Fibroblast of skin of right quadriceps (primary cell): Measurements from ENCODE around the gene SASH1.

Experiments used
- DNase-seq: peaks from one replicate; pipeline ENCODE4 v3.0.0-alpha.2; 2013

SASH1 gene

DNA sequence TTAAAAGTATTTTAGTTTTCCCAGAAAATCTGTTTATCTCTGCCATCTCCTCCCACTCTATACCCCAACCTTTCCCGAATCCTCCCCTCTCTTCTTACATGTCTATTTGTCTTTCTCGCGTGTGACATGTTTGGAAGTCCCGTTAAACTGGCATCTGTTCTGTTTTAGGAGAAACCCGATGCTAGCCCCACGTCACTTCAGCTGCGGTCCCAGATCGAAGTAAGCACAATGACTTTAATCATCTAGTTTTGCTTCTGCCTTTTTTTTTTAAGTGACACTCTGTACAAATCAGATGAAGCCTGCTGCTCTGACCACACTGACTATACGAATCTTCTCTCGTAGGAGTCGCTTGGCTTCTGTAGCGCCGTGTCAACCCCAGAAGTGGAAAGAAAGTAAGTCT is 97.4 kb downstream of the SASH1 start:
- peak; percentile 73 for DNase-seq

DNA sequence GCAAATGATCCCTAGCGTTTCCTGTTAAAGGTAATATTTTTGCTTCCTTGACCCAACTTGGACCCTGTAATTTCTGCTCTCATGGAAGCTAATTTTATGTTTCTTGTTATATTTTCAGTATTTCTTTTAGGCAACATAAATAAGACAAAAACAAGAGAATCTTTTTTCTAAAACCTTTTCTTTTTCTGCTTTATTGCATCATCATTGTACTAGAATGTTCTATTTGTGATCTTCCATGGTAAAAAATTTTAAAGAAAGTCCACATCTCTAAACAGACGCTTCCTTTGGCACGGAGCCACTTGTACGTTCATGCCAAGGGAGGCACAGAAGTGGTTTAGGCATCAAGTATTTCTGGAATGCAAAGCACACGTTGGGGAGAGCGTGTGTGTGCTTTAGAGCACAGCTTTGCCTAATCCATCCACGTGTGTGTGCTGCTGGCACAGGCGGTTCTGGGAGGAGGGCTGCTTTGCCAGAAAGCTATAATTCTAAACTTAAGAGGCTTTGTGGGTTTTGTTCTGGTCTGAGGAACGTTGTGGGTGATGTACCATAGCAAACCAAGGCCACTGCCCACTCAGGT is 98.3 kb downstream of the SASH1 start:
- DNase-seq: peak; percentile 95

DNA sequence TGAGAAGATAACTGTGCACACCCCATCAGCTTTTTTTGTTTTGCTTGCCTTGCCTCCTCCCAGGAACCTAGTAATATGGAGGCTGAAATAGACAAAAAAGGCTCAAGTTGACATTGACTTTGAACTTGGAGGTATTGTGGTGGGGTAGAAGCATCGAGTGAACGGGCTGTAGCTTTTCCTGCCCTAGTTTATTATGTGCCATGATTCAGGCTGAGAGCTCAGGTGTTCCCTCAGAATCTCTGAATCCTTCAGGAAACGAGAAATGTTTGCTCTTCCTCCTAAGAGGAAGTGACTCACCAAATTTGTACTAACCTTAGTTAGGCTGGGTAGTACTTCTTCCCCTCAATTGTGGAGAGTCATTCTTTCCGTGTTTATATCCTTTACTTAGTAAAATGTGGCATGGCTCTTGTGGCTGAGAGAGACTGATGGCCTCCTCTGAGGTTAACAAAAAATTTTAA is 98.8 kb downstream of the SASH1 start:
- peak; percentile 78 for DNase-seq

DNA sequence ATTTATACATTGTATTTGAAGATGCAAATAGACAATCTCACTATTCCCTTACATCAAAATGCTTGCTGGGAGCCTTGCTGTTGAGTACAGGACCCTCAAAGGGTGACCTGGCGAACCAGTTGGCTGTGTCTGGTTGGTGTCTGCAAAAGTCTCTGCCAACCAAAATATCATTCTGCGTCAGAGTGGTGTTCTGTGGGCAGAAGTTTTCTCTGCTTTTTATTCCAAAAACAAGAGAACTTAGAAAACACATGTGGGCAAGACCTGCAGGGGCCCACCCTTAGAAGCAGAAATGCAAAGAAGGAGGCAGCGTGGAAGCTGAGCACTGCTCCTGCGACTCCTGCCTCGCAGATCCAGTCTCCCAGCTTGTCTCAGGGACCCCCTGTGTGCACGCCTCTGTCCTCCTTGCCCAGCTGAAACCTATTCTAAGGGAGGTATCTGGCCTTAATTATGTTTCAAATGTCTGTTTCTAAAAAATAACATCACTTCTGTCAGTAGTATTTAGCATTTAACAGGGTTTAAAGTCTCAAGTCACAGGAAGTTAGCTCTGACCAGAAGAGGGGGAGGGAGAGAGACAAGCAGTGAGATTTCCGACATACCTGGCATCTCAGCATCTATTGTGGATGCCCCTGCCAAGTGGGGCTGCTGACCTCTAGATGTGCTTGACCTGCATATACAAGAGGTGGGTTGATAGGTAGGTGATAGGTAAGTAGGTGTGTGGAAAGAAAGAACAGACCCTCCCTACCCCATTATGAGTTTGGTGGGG is 101.3 kb downstream of the SASH1 start:
- DNase-seq: no peak

DNA sequence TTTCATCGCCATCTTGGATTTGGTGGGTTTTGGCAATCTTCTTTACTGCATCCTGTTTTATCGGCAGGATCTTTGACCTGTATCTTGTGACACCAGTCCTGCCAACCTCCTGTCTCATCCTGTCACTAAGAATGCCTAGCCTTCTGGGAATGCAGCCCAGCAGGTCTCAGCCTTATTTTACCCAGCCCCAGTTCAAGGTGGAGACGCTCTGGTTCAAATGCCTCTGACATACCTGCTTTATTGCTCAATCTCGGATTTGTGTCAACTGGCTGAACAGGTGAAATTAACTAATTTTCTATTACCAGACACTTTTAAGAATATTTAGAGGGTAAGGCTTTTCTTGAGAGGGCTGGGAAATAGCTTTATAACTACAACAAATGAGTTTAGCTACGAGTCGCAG is 102.5 kb downstream of the SASH1 start:
- DNase-seq: no peak

DNA sequence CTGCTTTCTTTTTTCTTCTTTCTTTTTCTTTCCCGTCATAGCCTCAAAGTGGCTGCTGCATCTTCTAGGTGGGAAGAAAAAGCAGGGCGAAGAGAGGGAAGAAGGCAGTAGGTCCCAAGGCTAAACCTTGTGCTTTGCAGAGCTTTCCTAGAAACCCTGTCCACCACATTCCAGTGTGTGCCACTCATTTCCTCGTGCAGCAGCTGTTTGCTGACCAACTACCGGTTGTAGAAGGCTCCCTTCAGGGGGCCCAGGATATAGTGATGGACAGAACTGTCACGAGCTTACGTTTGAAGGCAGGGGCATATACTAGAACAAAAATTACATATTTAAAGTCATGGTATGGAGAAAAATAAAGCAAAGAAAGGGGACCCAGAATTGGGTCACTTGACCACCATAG is 103.0 kb downstream of the SASH1 start:
- peak; percentile 49 for DNase-seq

DNA sequence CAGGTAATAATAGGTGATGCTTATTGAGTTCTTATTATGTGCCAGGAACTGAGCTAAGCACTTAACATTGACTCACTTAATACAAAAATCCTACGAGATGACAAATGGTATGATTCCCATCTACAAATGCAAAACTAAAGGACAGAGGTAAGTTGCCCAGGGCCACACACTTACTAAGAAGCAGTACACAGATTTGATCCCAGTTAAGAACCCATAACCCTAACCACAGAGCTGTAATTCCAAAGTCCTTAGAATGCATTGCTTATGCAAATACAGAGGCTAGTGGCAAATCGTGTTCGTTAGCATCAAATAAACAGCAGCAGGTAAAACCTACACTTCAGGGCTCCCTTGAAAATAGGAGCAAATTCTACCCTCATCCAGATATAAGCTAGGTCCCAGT is 104.0 kb downstream of the SASH1 start:
- DNase-seq: no peak

DNA sequence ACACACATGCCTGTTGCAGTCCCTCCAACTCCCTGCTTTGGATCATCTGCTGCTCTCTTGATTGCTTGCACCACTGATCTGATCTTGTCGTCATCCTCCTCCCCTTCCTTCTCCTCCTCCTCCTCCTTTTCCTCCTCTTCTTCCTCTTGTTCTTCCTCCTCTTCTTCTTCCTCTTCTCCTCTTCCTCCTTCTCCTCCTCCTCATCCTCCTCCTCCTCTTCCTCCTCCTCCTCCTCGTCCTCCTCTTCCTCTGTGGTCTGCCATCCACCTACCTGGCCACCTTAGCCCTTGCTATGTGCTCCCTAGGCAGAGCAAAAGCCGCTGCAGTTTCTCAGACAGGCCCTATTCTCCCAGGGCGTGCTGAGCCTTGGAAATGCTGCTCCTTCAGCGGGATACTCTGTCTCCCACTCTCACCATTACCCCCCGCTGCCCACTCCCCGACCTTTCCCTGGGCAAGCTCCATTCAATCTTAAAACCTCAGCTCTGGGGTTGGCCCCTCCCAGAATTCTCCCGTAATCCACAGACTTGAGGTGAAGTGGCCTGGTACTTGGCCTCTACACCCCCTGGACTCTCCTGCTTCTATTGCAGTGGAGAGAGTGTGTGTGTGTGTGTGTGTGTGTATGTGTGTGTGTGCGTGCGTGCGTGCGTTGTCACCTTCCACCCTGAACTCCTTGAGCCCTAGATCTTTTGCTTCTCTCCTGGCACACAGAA is 105.0 kb downstream of the SASH1 start:
- DNase-seq: no peak

DNA sequence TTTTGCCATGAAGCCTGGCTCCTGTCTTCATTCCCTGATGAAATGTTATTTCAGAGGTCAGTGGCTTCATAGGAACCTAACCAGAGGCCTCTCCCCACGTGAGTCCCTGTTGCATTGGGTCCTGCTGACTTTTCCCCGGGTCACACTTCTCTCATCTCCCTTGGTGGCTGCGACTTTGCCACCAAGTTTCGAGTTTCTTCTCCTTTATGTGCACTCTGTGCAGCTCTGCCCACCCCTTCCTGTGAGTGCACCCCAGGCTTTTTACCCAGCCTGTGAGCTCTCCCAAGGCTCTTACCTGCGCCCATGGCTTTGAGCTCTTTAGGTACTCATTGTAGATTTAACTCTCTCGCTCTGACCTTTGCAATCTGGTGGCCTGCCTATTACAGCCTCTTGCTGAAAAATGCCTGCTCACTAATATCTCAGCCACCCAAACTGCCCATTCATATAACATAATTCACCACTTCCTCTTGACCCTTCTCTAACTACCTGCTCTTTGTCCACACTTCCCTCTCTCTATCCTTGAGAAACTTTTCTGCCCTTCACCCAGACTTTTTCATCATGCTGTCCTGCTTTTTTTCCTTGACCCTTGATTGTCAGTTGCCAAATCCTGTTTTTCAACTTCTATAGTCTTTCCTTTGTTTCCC is 105.9 kb downstream of the SASH1 start:
- DNase-seq: no peak

DNA sequence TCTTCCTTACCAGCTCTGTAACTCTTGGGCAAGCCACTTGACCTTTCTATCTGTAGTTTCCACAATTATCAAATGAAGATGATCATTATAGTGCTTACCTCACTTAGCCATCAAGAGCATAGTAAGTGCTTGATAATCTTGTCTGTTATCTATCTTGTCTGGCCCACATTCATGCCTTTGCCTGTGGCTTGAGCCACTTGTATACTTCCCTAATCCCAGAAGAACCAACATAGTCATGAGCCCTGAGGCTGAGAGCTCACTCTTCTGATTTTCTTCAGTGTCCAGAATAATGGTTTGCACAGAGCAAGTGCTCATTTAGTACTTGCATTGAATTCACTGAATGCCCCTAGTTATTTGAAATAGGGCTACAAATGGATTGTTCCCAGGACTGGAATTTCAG is 108.2 kb downstream of the SASH1 start:
- no peak for DNase-seq

DNA sequence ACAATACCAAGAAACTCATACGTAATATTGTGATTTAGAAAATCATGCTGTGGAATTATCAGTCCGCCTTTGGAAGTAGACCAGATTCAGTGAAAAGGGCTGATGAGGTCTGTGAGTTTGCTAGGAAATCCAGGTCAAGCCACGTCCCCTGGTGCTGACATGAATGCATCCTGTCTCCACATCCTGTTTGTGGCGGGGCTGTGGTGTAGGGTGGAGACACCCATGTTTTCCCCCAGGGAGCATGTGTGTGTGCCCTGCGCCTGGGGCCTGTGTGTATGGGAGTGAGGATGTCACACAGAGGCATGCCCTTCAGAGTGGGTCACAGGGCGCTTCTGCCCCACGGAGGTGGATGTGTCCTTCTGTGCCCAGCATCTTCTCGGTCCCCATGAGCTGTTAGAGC is 109.1 kb downstream of the SASH1 start:
- no peak for DNase-seq

DNA sequence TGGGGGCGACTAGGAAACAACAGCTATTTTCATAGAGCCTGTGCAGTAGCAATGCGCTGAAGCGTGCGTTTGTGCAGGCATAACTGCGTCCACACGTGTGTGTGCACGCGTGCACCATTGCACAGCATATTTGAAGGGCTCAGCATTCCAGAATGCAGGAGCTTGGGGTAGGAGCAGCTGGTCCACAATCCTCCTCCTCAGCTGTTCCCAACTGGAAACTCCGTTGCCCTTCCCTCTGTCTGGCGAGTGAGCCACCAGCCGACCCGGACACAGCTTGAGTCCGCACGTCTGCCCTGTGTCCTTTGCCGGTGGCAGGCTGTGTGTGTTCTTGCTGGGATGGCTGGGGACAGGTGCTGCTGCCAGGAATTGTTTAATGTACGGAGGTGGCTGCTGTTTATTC is 110.2 kb downstream of the SASH1 start:
- no peak for DNase-seq

DNA sequence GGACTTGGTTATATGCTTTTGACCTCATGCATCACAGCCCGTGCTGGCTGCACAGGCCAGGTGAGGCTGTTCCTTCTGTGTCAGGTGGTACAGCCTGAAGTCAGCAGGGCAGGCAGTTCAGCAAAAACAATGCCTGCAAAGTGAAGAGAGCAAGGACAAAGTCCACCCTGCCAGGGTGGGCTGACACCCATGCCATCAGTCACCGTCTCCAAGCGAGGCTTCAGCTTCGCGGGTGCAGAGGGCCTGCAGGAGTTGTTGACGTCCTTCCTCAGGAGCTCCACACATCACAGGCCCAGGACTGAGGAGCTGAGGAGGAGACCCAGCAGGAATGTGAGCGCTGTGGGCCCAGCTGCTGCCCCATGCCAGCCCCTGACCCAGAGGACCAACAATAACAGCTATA is 111.3 kb downstream of the SASH1 start:
- no peak for DNase-seq

DNA sequence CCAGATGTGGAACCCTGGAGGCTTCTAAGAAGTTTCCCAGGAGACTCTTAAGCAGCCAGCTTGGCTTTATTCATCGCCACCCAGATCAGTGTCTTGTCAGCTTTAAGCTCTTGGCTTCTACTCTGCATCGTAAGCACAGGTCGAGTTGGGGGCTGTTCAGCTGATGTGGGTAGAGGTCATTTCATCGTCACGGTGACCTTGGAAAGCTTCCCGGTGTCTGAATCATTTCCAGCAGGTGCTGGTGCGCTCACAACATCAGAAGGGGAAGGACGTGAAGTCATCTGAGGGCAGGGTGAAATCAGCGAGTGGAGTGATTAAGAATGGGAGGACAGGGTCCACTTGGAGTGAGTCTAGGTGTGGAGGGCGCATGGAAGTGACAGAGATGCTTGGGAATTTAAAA is 112.6 kb downstream of the SASH1 start:
- peak; percentile 46 for DNase-seq

DNA sequence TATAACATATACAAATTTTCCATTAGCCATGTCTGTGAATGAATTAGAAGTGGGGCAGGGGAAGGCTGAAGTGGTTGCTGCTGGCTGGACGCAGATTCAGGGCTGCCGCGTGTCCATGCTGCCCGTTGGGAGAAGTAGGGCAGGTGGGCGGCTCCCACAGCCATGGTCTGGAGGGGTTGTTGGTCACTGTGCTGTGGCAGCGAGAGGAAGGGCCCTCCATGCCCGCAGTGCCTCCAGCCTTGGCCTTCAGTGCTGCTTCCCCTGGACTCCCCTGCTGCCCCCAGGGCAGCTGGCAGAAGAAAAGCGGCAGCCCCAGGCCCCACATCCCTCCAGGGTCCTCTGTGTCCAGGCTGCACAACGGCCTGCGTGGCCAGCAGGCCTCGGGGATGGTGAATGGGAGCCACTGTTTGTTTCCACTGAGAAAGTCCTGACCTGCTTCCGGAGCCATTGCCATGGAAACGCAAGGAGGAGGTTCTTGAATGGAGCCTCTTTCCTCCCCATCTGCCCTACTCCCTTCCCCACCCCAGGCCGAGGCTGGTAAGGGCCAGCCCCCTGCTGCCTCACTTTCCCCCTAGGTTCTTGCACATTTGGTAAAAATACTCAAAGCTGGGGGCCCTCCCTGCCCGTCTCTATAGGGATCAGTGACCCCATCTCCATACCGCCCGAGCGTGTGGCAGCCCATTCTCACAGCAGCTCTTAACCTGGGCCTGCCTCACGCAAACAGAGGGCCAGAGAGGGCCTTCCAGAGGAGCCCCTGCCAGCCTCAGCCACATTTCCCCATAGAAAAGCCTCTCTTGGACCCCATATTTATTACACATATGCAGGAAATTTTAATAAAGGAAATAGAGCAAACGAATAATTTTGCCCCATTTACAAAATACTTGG is 113.3 kb downstream of the SASH1 start:
- DNase-seq: no peak

DNA sequence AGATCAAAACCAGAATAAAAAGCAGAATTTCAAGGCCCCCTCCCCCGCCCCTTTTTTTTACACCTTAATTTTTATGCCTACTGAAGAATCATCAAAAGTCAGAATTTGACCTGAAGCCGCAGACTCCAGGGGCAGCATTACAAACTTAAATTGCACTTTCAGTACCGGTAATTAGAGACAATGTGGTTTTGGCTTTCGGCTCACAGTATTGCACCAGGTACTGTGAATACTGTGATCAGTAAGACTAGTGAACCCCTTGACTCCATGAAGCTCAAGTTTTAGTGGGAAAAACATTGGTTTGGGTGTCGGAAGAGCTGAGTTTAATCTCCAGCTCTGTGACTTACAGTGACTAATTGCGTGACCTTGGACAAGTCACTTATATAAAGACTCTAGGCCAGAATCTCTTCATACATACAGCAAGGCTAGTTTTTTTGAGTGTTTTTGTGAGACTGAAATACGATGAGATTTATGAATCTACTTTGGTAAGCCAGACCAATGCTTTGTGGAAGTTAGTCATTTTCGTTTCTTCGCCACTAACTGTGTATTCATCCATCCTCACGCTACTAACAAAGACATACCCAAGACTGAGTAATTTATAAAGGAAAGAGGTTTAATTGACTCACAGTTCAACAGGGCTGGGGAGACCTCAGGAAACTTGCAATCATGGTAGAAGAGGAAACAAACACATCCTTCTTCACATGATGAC is 114.7 kb downstream of the SASH1 start:
- DNase-seq: peak; percentile 77

DNA sequence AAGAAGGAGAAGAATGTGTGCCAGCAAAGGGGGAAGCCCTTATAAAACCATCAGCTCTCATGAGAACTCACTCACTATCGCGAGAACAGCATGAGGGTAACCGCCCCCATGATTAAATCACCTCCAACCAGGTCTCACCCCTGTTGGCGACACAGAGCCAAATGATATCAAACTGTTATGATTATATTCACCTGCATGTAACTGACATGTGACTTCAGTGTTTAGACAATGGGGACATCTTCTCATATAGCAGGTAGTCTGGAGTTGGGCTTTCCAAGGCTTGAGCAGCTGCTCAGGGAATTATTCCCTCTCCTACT is 115.2 kb downstream of the SASH1 start:
- no peak for DNase-seq

DNA sequence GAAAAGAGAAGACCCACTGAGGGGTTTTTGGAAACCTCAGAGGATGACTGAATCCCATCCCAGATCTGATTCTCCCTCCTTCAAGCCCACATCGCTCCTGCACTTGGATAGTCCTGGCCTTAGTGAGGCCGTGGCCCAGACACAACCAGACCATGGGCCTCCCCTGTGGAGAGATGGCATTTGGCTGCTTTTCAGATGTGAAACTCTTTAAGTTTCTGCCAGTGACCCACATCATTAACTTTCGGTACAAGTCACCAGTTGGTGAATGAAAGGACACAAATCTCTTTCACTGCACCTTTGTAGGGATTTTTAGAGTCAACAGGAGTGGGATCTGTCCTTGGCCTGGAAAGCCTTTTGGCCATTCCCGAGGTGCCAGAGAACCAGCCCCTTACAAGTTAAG is 116.6 kb downstream of the SASH1 start:
- no peak for DNase-seq

DNA sequence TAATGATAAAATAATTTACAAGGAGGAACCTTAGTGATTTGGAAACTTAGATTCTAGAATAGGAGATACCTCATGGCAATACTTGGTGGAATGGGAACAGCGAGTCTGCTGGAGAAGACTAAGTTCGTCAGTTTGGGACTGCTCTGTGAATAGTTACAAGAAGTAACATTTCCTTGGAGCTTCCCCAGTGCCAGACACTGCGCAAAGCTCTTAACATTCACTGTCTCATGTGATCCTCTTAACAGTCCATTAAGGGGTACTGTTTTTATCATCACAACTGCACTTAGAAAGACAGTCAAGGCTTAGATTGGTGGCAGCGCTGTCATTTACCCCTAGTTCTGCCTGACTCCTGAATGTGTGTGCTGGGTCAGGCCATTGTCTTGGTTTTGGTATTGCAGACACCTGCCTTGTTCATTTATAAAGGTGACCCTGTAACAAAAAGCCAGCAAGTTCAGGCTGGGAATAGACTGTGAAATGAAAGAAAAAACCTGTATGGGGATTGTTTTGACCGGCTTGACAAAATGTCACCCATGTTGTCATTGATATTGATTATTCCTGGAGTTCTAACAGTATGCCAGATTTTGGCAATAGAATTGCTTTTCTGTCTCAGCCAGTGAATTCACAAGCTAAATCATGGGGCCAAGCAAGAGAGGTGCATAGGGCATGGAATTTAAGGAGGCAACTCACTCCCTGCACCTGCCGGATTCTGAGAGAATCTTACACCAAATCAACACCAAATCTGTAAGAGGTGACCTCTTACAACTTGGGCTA is 118.4 kb downstream of the SASH1 start:
- no peak for DNase-seq

DNA sequence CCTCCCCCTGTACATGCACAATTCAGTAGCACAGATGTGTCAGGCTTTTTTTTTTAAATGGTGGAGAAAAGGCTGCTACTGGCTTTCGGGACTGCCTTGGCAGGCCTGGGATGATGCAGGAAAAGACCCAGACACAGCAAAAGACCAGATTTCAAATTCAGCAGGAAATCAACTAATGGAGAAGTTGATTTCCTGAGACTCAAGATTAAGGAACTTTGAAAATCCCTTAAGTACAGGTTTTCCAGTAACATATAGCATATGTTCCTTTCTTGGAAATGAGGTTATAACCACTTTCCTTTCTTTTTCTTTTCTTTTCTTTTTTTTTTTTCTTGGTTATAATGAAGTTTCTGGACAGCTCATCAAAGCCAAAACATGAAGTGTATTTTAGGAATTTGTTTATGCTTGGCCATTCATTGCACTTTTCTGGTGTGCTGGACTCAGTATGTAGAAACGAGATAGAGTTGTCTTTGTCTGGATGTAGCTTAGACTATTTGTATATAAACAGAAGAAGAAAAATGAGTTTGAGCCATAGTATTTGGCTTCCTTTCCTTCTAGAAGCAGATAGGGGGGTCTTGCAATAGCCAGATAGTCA is 119.4 kb downstream of the SASH1 start:
- peak; percentile 40 for DNase-seq

DNA sequence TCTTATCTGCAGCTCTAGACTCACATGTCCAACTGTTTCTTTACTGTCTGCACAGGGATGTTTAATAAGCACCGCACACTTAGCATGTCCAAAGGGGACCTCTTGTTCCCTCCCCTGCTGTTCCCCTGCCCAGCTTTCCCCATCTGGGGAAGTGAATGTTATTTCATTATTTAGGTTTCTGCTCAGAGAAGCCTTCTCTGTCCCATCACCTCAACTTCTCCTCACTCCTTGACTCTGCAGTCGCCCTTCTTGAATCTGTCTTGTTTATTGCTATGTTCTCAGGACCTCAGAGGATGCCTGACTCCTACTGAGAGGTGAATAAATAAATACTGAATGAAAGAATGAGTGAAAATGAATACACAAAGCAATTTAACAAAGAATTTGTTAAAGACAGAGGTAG is 121.0 kb downstream of the SASH1 start:
- DNase-seq: no peak
